ENCODE measurements around the gene SLC30A4. TPM values are rescaled to one million over a fixed set of nuclear protein-coding genes. Genes with fewer than 3 reads are reported as not detected.

Gene SLC30A4
- total RNA-seq, 4 donors from 2014 or later: 8.2 to 13.1 (median 11.2) TPM

GRCh38 chr15:45497261-45497660 is 25.3 kb downstream of the SLC30A4 start:
- Histone ChIP-seq H3K36me3 (peaks cover 0 to 16% (median 0%) of the 10 kb centered on the region in 3 donors), H3K27ac (no peak overlapping the region), H3K4me1 (no peaks in the 10 kb centered on the region), H3K27me3 (no peaks in the 10 kb centered on the region), H3K9me3 (no peaks in the 10 kb centered on the region), H3K4me3 (no peak overlapping the region)
- no peak for DNase-seq (ENCODE audit: low spot score in 2 of 2)
- 94 to 96% methylated on average over 3 of the region's 3 CpGs for WGBS, 2 donors
- no peak for TF ChIP-seq CTCF (IDR thresholded peaks at IDR 0.05)
- TF ChIP-seq EP300 (IDR thresholded peaks at IDR 0.05): no peak
- TF ChIP-seq POLR2A (IDR thresholded peaks at IDR 0.05): no peak

DNA sequence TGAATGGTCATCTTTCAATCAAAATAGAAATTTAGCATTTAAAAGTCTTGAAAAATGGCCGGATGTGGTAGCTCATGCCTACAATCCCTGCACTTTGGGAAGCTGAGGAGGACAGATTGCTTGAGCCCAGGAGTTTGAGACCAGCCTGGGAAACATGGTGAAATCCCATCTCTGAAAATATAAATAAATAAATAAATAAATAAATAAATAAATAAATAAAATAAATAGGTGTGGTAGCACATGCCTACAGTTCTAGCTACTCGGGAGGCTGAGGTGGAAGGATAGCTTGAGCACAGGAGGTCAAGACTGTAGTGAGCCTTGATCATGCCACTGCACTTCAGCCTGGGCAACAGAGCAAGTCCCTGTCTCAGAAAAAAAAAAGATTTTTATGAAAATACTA is 25.9 kb downstream of the SLC30A4 start:
- H3K9me3 ChIP-seq: no peaks in the 10 kb centered on the region
- no peak for DNase-seq (ENCODE audit: low spot score in 2 of 2)
- H3K27ac ChIP-seq: no peak overlapping the region
- TF ChIP-seq CTCF (IDR thresholded peaks at IDR 0.05) (no peak), EP300 (IDR thresholded peaks at IDR 0.05) (no peak), POLR2A (IDR thresholded peaks at IDR 0.05) (no peak)
- no peak overlapping the region for H3K4me3 ChIP-seq
- 93 to 94% methylated on average over 2 of the region's 2 CpGs for WGBS, 2 donors
- H3K36me3 ChIP-seq: peaks cover 0 to 13% (median 0%) of the 10 kb centered on the region in 3 donors
- no peaks in the 10 kb centered on the region for H3K27me3 ChIP-seq
- no peaks in the 10 kb centered on the region for H3K4me1 ChIP-seq

DNA sequence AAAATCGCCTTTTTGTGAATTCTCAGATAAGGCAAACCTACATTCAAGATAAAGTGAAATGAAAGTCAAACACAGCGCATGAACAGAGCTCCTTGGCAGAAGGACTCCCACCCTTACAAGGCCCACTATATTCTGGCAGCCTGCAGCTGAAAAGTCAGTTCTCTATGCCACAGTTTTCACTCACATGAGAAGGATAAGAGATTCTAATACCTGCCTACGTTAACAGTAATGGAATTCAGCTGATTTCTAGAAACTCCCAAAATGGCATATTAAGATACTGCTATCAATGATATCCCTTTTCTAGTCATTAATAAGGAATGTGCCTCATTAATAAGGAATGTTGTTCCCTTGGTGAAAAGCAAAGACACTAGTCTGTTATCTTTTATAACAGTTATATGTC is 27.0 kb downstream of the SLC30A4 start:
- no peaks in the 10 kb centered on the region for H3K4me1 ChIP-seq
- H3K27ac ChIP-seq: no peak overlapping the region
- no peaks in the 10 kb centered on the region for H3K27me3 ChIP-seq
- TF ChIP-seq EP300 (IDR thresholded peaks at IDR 0.05): no peak
- WGBS, 2 donors: 66 to 77% methylated on average over 3 of the region's 3 CpGs
- no peak overlapping the region for H3K4me3 ChIP-seq
- no peaks in the 10 kb centered on the region for H3K9me3 ChIP-seq
- DNase-seq (ENCODE audit: low spot score in 2 of 2): no peak
- peaks cover 0 to 23% (median 0%) of the 10 kb centered on the region in 3 donors for H3K36me3 ChIP-seq

DNA sequence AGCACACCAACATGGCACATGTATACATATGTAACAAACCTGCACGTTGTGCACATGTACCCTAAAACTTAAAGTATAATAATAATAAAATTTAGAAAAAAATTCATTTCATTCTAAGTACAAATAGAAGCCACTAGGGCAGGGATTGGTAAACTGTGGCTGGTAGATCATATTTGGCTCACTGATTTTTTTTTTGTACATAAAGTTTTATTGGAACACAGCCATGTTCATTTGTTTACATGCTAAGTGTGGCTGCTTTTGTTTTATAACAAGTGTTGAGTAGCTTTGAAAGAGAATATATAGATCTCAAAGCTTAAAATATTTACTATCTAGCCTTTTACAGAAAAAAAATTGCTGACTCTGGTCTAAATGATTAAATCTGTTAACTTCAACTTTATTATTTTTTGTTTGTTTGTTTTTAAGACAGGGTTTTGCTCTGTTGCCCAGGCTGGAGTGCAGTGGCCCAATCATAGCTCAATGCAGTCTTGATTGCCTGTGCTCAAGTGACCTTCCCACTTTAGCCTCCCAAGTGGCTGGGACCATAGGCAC is 32.8 kb downstream of the SLC30A4 start:
- Histone ChIP-seq H3K36me3 (peaks cover 0 to 64% (median 0%) of the 10 kb centered on the region in 3 donors), H3K4me3 (no peak overlapping the region)
- TF ChIP-seq CTCF (IDR thresholded peaks at IDR 0.05) (no peak), POLR2A (IDR thresholded peaks at IDR 0.05) (no peak)

GRCh38 chr15:45486317-45486716 is 36.2 kb downstream of the SLC30A4 start:
- Histone ChIP-seq H3K4me3 (no peak overlapping the region), H3K27me3 (no peaks in the 10 kb centered on the region), H3K27ac (no peak overlapping the region), H3K36me3 (peaks cover 0 to 83% (median 0%) of the 10 kb centered on the region in 3 donors), H3K9me3 (no peaks in the 10 kb centered on the region), H3K4me1 (no peaks in the 10 kb centered on the region)
- 85 to 86% methylated on average over 1 of the region's 1 CpG for WGBS, 2 donors
- no peak for DNase-seq (ENCODE audit: low spot score in 2 of 2)
- TF ChIP-seq EP300 (IDR thresholded peaks at IDR 0.05) (no peak), POLR2A (IDR thresholded peaks at IDR 0.05) (no peak), CTCF (IDR thresholded peaks at IDR 0.05) (no peak)

More for the DNA sequence above, 32.8 kb downstream of the SLC30A4 start:
- no peak overlapping the region for H3K27ac ChIP-seq
- no peaks in the 10 kb centered on the region for H3K9me3 ChIP-seq
- WGBS, 2 donors: 78 to 92% methylated on average over 1 of the region's 1 CpG
- no peak for DNase-seq (ENCODE audit: low spot score in 2 of 2)
- no peaks in the 10 kb centered on the region for H3K27me3 ChIP-seq
- H3K4me1 ChIP-seq: no peaks in the 10 kb centered on the region

- 64 to 68% methylated on average over 2 of the region's 2 CpGs for WGBS, 2 donors
- Histone ChIP-seq H3K4me3 (no peak overlapping the region), H3K4me1 (no peaks in the 10 kb centered on the region)
Measured at GRCh38 chr15:45481135-45481534, 41.4 kb downstream of the SLC30A4 start.

More at GRCh38 chr15:45481135-45481534, 41.4 kb downstream of the SLC30A4 start:
- Histone ChIP-seq H3K36me3 (peaks cover 0 to 43% (median 0%) of the 10 kb centered on the region in 3 donors), H3K27me3 (no peaks in the 10 kb centered on the region), H3K9me3 (no peaks in the 10 kb centered on the region), H3K27ac (no peak overlapping the region)
- DNase-seq (ENCODE audit: low spot score in 2 of 2): no peak
- no peak for TF ChIP-seq POLR2A (IDR thresholded peaks at IDR 0.05)
- TF ChIP-seq EP300 (IDR thresholded peaks at IDR 0.05): no peak
- TF ChIP-seq CTCF (IDR thresholded peaks at IDR 0.05): no peak

Measured in tibial nerve (tissue), 4 donors.